ENCODE measurements around the gene FHOD3.

DNA sequence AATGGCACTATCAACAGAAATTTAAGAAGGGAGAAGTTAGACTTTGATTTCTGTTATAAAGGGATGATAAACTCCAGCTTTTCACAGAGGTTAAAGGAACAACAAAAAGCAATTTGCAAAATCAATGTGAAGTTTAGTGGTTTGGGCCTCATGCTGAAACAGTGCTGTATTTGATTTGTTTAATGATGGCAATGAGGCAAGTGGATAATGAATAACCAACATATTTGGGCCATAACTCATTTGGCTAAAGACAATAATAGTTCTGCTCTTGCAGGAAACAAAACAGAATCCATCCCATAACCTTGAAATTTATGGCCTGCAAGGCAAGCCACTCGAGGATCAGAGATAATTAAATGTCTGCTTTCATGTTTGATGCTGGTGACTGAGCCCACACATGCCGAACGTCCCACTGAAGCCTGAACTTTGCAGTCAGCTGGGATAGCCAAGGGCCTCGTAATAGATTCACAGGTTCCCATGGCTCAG lies 474.8 kb downstream of the FHOD3 start:
- TF ChIP-seq, protein P1, sequence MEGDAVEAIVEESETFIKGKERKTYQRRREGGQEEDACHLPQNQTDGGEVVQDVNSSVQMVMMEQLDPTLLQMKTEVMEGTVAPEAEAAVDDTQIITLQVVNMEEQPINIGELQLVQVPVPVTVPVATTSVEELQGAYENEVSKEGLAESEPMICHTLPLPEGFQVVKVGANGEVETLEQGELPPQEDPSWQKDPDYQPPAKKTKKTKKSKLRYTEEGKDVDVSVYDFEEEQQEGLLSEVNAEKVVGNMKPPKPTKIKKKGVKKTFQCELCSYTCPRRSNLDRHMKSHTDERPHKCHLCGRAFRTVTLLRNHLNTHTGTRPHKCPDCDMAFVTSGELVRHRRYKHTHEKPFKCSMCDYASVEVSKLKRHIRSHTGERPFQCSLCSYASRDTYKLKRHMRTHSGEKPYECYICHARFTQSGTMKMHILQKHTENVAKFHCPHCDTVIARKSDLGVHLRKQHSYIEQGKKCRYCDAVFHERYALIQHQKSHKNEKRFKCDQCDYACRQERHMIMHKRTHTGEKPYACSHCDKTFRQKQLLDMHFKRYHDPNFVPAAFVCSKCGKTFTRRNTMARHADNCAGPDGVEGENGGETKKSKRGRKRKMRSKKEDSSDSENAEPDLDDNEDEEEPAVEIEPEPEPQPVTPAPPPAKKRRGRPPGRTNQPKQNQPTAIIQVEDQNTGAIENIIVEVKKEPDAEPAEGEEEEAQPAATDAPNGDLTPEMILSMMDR (IDR thresholded peaks at IDR 0.05 in 8 of 11, conservative IDR thresholded peaks at IDR 0.05 in 3 of 11): no peak
- TF ChIP-seq POLR2A (IDR thresholded peaks at IDR 0.05): no peak

Data from spleen (tissue), 7 donors.